ENCODE results near the gene BRSK1. TPM values are rescaled to one million over a fixed set of nuclear protein-coding genes. Genes with fewer than 3 reads are reported as not detected.

BRSK1 gene
- total and polyA plus RNA-seq, 10 donors = 0.70 to 2.9 (median 1.6) TPM

GRCh38 chr19:55244004-55244680 is 39.7 kb upstream of the BRSK1 start:
- intact Hi-C loops (cut with DNase I; ENCODE audit: low total_unique reads) = no loop called here

DNA sequence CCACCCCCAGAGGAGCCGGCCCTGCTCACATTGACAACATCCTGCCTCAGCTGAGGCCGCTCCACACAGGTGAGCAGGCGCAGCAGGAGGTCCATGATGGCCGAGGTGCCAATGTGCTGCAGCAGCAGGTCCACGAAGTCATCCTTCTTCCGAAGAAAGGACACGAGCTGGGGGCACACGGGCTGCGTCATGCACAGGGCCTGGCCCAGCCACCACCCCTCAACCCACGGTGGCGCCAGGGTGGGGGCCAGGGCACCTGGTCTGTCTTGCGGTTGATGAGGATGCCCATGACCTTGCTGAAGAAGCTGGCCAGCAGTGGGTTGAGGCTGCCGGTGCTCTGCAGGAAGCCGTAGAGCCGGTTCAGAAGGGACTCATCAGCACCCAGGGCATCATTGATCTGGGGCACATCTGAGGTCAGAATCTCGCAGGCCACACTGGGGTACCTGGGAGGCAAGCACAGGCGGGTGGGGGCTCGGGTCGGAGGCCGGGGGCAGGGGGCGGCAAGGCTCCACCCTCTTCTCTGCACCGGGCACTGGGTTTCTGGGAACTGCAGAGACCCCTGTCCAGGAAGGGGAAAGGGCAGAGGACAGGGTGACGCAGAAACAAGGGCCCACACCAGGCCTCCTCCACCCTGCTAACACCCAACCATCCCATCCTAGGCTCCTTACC is 38.4 kb upstream of the BRSK1 start:
- Histone ChIP-seq H3K27ac (no peak overlapping the region), H3K4me1 (peaks cover 6 to 41% (median 37%) of the 10 kb centered on the region in 6 donors), H3K9me3 (no peaks in the 10 kb centered on the region), H3K36me3 (peaks cover 3 to 98% (median 68%) of the 10 kb centered on the region in 6 donors), H3K27me3 (replicated peaks in 1 of 7) (no peaks in the 10 kb centered on the region), H3K4me3 (no peak overlapping the region)
- 92 to 98% (median 93%) methylated on average over 12 to 23 of the region's 23 CpGs for WGBS, 5 donors
- TF ChIP-seq CTCF (IDR thresholded peaks at IDR 0.05 in 8 of 11, conservative IDR thresholded peaks at IDR 0.05 in 3 of 11) (no peak), POLR2AphosphoS5 (IDR thresholded peaks at IDR 0.05) (peak in 1 of 3 donors; percentile 53)
- intact Hi-C loops (cut with DNase I; ENCODE audit: low total_unique reads) = no loop called here
- DNase-seq = peak; percentile 60

More at GRCh38 chr19:55244004-55244680, 39.7 kb upstream of the BRSK1 start:
- no peak overlapping the region for H3K4me3 ChIP-seq
- H3K4me1 ChIP-seq = peaks cover 0 to 29% (median 25%) of the 10 kb centered on the region in 6 donors
- no peaks in the 10 kb centered on the region for H3K27me3 ChIP-seq (replicated peaks in 1 of 7)
- H3K36me3 ChIP-seq = peaks cover 12 to 98% (median 80%) of the 10 kb centered on the region in 6 donors
- TF ChIP-seq CTCF (IDR thresholded peaks at IDR 0.05 in 8 of 11, conservative IDR thresholded peaks at IDR 0.05 in 3 of 11) = no peak
- TF ChIP-seq POLR2AphosphoS5 (IDR thresholded peaks at IDR 0.05) = no peak
- no peak for TF ChIP-seq POLR2A (IDR thresholded peaks at IDR 0.05)
- H3K9me3 ChIP-seq = no peaks in the 10 kb centered on the region
- WGBS, 5 donors = 88 to 93% (median 92%) methylated on average over 12 of the region's 12 CpGs
- peak; percentile 41 for DNase-seq
- H3K27ac ChIP-seq = no peak overlapping the region

DNA sequence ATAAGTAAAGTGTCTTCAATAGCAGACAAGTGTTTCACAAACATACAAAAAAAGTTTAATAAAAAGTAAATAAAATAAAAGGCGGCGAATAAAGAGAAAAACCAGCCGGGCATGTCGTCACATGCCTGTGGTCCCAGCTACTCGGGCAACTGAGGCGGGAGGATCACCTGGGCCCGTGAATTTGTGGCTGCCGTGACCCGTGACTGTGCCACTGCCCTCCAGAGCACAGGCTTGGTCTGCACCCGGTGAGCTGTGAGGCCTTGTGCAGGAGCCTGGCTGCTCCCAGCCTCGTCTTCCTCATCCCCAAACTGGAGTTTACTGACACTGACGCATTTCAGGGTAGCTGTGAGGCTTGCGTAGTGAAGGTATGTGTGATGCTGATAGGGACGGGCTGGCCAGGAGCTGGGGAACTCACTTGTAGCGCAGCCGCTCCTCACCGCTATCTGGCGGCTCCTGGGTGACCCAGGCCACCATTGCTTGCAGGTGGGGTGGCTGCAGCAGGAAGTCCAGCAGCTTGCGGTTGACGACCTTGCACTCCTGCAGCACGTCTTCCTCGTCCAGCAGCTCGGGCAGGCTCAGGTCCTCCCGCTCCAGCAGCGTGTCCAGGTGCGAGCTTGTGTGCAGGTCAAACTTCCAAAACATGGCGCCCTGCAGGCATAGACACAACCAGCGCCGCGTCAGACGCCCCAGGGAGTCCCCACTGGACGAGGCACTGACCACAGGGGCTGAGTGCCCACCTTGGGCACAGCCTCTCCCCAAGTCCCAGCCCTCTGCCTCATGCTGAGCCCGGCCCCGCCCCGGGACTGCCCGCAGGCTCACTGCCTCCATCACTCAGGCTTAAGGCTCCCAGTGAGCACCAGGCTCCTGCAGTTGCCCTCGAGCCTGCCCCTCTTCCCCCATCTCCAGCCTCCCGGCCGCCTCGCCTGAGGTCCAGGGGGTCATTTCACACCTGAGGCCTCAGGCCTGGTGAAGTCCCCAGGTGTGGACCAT is 37.0 kb upstream of the BRSK1 start:
- 87 to 90% (median 89%) methylated on average over 27 to 40 of the region's 40 CpGs for WGBS, 5 donors
- Histone ChIP-seq H3K9me3 (no peaks in the 10 kb centered on the region), H3K4me1 (peaks cover 19 to 55% (median 51%) of the 10 kb centered on the region in 6 donors), H3K27me3 (replicated peaks in 1 of 7) (no peaks in the 10 kb centered on the region), H3K4me3 (no peak overlapping the region), H3K27ac (peak overlapping the region in 2 of 8 donors; percentile 9 to 96), H3K36me3 (peaks cover 3 to 86% (median 55%) of the 10 kb centered on the region in 6 donors)
- TF ChIP-seq POLR2AphosphoS5 (IDR thresholded peaks at IDR 0.05) = peak in 1 of 3 donors; percentile 58
- no peak for TF ChIP-seq CTCF (IDR thresholded peaks at IDR 0.05 in 8 of 11, conservative IDR thresholded peaks at IDR 0.05 in 3 of 11)
- TF ChIP-seq POLR2A (IDR thresholded peaks at IDR 0.05) = no peak
- intact Hi-C loops (cut with DNase I; ENCODE audit: low total_unique reads) = no loop called here
- peak; percentile 68 for DNase-seq
